Stimulated activated CD8-positive, alpha-beta memory T cell treated with anti-CD3 and anti-CD28 coated beads, Interleukin-2, amount 100 ng/mL, for 1 hour (primary cell): ENCODE results near the gene IZUMO4.

Experiments
- DNase-seq, 2 donors: peaks; one replicate each; pipeline ENCODE4 v3.0.0-alpha.2; 2020; ENCODE audit warnings: low read depth in 2 of 2

Gene IZUMO4

DNA sequence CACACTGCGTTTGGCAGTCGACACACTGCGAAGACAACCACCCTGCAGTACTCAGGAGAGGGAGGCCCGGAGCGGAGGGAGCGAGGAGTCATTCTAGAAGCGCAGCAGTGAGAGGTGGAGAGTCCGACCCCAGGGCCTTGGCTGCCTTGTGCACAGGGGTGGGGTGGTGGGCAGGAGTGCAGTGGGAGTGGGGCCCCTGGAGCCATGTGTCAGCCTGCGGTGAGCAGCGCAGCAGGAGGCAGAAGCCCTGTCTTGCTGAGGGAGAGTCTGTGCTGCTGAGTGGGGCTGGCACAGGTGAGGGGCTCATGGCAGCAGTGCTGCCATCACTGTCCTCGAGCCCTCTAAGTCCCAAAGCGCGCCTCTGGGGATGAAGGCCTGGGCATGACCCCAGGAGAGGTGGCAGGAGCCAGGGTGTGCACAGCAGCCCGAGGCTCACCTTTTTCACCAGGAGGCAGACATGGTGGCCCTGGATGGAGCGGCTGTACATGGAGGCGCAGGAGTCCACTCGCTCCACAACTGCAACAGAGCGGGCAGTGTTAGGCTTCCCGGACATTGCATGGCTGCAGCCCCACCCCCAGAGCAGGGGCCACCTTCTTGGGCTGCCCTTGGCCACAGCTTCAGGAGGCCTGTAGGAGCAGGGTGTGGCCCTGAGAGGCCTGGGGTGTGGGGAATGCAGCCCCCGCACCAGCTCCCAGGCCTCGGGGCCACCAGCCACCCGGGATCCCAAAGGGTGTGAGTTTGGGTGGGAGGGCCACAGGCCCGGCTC lies 11.7 kb downstream of the IZUMO4 start:
- no peak for DNase-seq

GRCh38 chr19:2109046-2109864 lies 12.5 kb downstream of the IZUMO4 start:
- DNase-seq, result no peak

DNA sequence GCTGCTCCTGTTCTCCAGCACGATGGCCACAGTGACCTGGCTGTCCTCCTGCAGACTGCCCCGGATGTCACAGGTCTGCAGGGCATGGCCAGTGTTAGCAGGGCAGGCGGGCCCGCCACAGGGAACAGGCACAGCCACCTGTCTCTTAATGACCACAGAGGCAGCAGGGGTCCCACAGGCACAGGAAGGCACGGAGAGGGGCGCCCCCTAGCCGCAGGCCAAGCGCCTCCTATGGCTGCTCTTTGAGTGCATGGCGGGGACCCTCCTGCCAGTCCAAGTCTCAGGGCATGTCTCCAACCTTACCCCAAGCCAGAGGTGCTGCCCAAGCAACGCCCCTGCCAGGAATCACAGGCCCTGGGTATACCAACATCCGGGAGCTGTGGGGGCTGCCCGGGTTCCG lies 14.1 kb downstream of the IZUMO4 start:
- no peak for DNase-seq

- no peak for DNase-seq
Measured at GRCh38 chr19:2111425-2111824, 14.7 kb downstream of the IZUMO4 start.

DNA sequence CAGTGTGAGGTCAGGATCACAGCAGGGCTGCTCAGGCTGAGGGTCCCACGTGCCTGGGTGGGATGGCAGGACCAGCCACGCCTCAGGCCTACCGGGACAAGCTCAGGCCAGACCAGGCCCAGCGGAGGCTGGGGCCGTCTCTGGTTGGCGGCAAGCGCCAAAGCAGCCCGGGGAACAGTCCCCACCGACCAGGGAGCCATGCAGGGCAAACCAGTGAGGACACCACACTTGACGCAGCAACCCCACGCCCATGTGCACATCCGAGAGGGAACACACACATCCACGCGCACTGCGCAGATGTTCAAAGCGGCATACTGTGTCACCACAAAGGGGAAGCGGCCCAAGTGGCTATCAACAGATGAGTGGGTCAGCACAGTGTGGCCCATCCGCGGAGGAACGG lies 15.2 kb downstream of the IZUMO4 start:
- no peak for DNase-seq

GRCh38 chr19:2112516-2113320 lies 16.0 kb downstream of the IZUMO4 start:
- no peak for DNase-seq

- no peak for DNase-seq
Measured at GRCh38 chr19:2113439-2114211, 16.9 kb downstream of the IZUMO4 start.

DNA sequence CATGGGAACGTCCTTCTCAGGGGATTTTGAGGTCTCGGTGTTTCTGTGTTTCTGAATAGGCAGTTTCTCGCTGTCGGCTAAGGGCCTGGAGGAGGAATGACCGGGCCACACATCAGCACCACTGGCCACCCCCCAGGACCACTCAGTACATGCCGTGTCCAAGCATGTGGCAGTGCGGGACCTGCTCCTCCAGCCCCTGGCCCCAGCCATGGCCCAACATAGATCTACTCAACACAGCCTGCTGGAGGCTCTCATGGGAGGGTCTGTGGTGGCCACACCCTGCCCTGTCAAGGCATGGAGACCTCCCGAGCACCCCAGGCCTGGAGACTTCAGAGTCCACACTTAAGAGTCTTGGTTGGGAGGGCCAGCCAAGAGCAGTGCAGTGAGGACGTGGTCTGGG lies 17.5 kb downstream of the IZUMO4 start:
- no peak for DNase-seq

GRCh38 chr19:2114821-2115220 lies 18.1 kb downstream of the IZUMO4 start:
- DNase-seq, result no peak

DNA sequence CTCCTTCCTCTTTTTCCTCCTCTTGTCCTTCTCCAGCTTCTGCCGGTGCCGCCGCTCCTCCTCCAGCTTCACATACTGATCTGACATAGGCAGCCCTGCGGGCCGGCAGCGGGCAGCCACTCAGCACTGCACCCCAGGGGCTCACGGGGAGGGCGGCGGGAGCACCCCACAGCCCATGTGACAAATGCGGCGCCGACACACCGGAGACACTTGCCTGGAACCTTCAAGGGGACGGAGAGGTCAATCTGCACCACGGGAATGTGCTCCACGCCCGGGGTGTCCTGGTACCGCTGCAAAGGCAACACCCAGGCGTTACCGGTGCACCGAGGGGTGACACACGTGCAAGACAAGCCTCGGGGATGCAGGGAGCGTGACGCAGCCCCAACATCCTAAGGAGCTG lies 18.6 kb downstream of the IZUMO4 start:
- DNase-seq, result no peak

- no peak for DNase-seq
Measured at GRCh38 chr19:2115911-2116426, 19.3 kb downstream of the IZUMO4 start.

DNA sequence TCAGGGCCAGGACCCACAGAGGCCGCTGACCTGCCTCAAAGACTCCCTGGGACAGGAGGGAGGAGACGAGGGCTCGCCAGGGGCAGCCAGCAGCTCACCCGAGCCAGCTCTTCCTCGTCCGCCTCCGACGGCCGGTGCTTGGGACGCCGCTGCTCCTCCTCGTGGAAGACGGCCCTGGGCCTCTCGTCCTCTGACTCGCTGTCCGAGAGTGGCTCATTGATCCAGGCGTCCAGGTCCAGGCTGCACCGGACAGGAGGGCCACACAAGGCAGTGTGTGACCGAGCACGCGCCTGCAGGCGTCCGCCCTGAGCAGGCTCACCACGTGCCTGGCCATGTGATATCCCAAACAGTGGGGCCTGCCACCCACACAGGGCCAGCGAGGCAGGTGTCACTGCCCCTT lies 19.8 kb downstream of the IZUMO4 start:
- no peak for DNase-seq

DNA sequence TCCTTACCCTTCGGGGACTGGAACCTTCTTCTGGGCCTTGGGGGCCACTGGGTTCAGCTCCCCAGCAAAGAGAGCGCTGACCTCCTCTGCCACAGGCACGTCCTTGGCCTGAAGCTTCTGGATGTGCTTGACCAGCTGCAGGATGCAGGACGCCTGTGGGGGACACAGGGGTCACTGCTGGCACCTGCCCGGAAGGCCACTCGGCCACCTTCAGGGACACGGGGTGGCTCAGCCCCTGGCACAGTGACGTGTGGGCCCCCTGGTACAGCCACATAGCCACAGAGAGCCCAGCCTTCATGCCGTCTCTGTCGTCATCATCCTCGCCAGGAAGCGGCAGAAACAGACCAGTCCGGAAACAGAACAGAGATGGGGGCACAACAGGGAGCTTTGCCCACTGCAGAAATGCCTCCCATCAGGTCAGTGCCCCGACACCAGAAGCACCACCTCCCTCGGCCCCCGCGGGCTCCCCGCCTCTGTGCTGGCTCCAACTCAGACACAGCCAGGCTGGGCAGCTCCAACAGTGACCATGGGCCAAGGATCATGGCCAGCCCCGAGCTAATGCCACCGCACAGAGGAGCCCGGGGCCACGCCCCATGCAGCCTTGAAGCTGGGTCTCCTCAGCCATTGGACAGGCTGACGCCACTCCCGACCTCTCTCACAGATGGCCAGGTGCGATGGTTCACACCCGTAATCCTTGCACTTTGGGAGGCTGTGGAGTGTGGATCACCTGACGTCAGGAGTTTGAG lies 20.7 kb downstream of the IZUMO4 start:
- DNase-seq, result no peak

- DNase-seq, result no peak
Measured at GRCh38 chr19:2118438-2118837, 21.7 kb downstream of the IZUMO4 start.

DNA sequence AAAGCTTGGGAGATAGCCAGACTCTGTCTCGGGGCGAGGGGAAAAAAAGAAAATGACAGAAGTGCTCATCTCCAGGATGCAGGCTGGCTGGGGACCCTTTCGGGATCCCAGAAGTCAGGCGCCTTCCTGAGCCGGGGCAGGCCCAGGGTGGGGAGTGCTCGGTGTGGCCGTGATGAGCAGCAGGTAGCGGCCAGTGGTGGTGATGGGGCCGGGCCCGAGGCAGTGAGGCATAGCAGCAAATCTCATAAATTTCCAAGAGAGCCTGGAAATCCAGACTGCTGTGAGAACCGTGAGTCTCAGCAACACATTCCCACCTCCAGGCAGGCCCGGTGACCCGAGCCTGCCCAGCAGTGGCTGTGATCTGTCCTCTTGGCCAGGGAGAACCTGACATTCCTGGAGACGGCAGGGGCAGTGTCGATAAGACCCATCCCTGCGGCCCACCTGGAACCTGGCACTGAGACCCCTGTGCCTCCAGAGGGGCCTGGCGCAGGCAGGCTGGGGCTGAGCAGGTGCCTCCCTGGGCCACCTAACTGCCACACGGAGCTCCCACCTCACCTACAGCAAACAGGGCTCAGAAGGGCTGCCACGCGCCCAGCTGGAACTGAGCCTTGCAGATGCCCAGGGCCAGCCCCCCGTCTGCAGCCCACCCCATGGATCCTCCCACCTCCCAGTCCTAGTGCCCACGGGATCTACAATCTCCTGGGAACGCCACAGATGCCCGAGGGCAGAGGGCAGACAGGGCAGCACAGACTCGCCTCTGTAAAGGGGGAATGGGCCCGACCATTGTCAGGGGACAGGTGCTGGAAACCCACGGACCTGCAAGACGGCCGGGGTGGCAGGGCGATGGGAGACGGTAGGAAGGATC lies 23.4 kb downstream of the IZUMO4 start:
- DNase-seq, result no peak

- DNase-seq, result no peak
Measured at GRCh38 chr19:2120821-2121220, 24.1 kb downstream of the IZUMO4 start.

- no peak for DNase-seq
Measured at GRCh38 chr19:2121416-2122051, 24.8 kb downstream of the IZUMO4 start.

GRCh38 chr19:2122251-2122650 lies 25.5 kb downstream of the IZUMO4 start:
- no peak for DNase-seq

DNA sequence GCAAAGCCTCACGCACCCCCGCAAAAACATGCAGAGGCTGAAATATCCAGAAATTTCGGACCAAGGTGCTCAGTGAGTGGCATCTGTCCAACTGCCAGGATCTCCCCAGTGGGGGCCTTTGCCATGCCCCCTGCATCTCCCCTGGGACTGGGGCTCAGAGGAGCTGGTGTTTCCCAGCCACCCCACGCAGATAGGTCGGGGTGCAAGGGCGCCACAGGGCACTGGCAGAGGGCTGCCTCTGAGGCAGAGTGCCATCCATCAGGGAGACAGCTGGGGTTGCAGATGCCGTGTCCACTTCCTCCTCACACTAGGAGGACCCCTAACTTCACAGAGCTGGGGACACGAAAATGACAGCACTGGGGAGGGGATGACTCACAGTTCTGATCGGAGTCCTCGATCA lies 26.3 kb downstream of the IZUMO4 start:
- no peak for DNase-seq
